GM21528 (cell line): ENCODE data around the gene MICAL1.

Experiments used
- ATAC-seq: cut with Tn5 transposase; IDR thresholded peaks from one replicate; pipeline ENCODE4 v1.9.1; 2021; ENCODE audit warnings: mild to moderate bottlenecking, moderate library complexity; ENCODE audit not compliant: unreplicated experiment, low FRiP score

Gene MICAL1

GRCh38 chr6:109454496-109455436 is 806 bp downstream of the MICAL1 start:
- ATAC-seq: peak; percentile 44

- no peak for ATAC-seq
Observed at GRCh38 chr6:109453594-109454495, 1.7 kb downstream of the MICAL1 start.

- no peak for ATAC-seq
Observed at GRCh38 chr6:109453156-109453555, 2.4 kb downstream of the MICAL1 start.

GRCh38 chr6:109452181-109452580 is 3.4 kb downstream of the MICAL1 start:
- ATAC-seq: no peak

- no peak for ATAC-seq
Observed at GRCh38 chr6:109451376-109451775, 4.2 kb downstream of the MICAL1 start.

GRCh38 chr6:109450801-109451200 is 4.8 kb downstream of the MICAL1 start:
- ATAC-seq: no peak

GRCh38 chr6:109449795-109450673 is 5.5 kb downstream of the MICAL1 start:
- ATAC-seq: no peak

- ATAC-seq: no peak
Observed at GRCh38 chr6:109449064-109449794, 6.3 kb downstream of the MICAL1 start.

- ATAC-seq: no peak
Observed at GRCh38 chr6:109448615-109449014, 7.0 kb downstream of the MICAL1 start.

- no peak for ATAC-seq
Observed at GRCh38 chr6:109447878-109448555, 7.6 kb downstream of the MICAL1 start.

- ATAC-seq: no peak
Observed at GRCh38 chr6:109447087-109447486, 8.5 kb downstream of the MICAL1 start.

- ATAC-seq: no peak
Observed at GRCh38 chr6:109446541-109446940, 9.0 kb downstream of the MICAL1 start.

GRCh38 chr6:109446072-109446471 is 9.5 kb downstream of the MICAL1 start:
- no peak for ATAC-seq

- no peak for ATAC-seq
Observed at GRCh38 chr6:109445382-109445781, 10.2 kb downstream of the MICAL1 start.

- no peak for ATAC-seq
Observed at GRCh38 chr6:109443425-109443950, 12.1 kb downstream of the MICAL1 start.

- ATAC-seq: no peak
Observed at GRCh38 chr6:109442393-109442924, 13.1 kb downstream of the MICAL1 start.

- peak; percentile 28 for ATAC-seq
Observed at GRCh38 chr6:109441069-109441816, 14.3 kb downstream of the MICAL1 start.
